ENCODE data around the gene MYH1. TPM values are rescaled to one million over a fixed set of nuclear protein-coding genes. Genes with fewer than 3 reads are reported as not detected.

MYH1 gene
- polyA plus RNA-seq, 3 donors = not detected

GRCh38 chr17:10527419-10527818, 9.1 kb upstream of the MYH1 start:
- WGBS (ENCODE audit: insufficient coverage) = 100% methylated on average over 2 of the region's 6 CpGs
- no peak overlapping the region for H3K4me3 Mint-ChIP-seq
- no peaks in the 10 kb centered on the region for H3K9me3 ChIP-seq (replicated peaks in 1 of 2; ENCODE audit: control insufficient read depth in 1 of 2, insufficient read depth in 1 of 2, low read length in 2 of 2)
- H3K9ac ChIP-seq (ENCODE audit: insufficient read depth, low read length, poor library complexity, severe bottlenecking) = no peak overlapping the region
- no peak for DNase-seq
- no peak overlapping the region for H3K4me2 ChIP-seq (replicated peaks; ENCODE audit: extremely low read depth, low read length, poor library complexity, severe bottlenecking)
- H3K4me3 ChIP-seq (replicated peaks in 1 of 3; ENCODE audit: low read depth in 2 of 3, low read length in 3 of 3) = no peak overlapping the region
- no peaks in the 10 kb centered on the region for H3K4me1 ChIP-seq (ENCODE audit: control insufficient read depth in 1 of 2, insufficient read depth in 2 of 2, low read length in 2 of 2)
- no peaks in the 10 kb centered on the region for H3K36me3 Mint-ChIP-seq
- H2AFZ ChIP-seq (ENCODE audit: insufficient read depth, low read depth, low read length, poor library complexity, severe bottlenecking) = no peak overlapping the region
- no peaks in the 10 kb centered on the region for H3K79me2 ChIP-seq (ENCODE audit: insufficient read depth, low read length)
- H3K27ac ChIP-seq (ENCODE audit: low read depth in 1 of 2, low read length in 2 of 2) = no peak overlapping the region
- no peak for TF ChIP-seq CTCF (IDR thresholded peaks at IDR 0.05)
- peaks cover 0 to 5% (median 3%) of the 10 kb centered on the region in 7 donors for H3K9me3 Mint-ChIP-seq
- peaks cover 0 to 5% (median 1%) of the 10 kb centered on the region in 3 donors for H3K27me3 Mint-ChIP-seq (ENCODE audit: low read depth in 3 of 3)
- H3K36me3 ChIP-seq (replicated peaks in 1 of 2; ENCODE audit: control insufficient read depth in 1 of 2, insufficient read depth in 2 of 2, low read length in 2 of 2) = no peaks in the 10 kb centered on the region
- no peak overlapping the region for H3K27ac Mint-ChIP-seq
- intact Hi-C loops (cut with micrococcal nuclease) = no loop called here
- no peaks in the 10 kb centered on the region for H4K20me1 ChIP-seq (ENCODE audit: insufficient read depth, low read length)
- no peaks in the 10 kb centered on the region for H3K27me3 ChIP-seq (ENCODE audit: control insufficient read depth in 2 of 2, insufficient read depth in 2 of 2, low read length in 2 of 2)
- H3K4me1 Mint-ChIP-seq = no peaks in the 10 kb centered on the region

- no peak for TF ChIP-seq CTCF (IDR thresholded peaks at IDR 0.05)
- Mint-ChIP-seq H3K36me3 (no peaks in the 10 kb centered on the region), H3K4me3 (no peak overlapping the region), H3K27me3 (ENCODE audit: low read depth in 3 of 3) (peaks cover 0 to 5% (median 1%) of the 10 kb centered on the region in 3 donors), H3K27ac (no peak overlapping the region), H3K9me3 (peaks cover 0 to 5% (median 3%) of the 10 kb centered on the region in 7 donors), H3K4me1 (no peaks in the 10 kb centered on the region)
- intact Hi-C loops (cut with micrococcal nuclease) = no loop called here
- no peak overlapping the region for H3K4me3 ChIP-seq (replicated peaks in 1 of 3; ENCODE audit: low read depth in 2 of 3, low read length in 3 of 3)
- H2AFZ ChIP-seq (ENCODE audit: insufficient read depth, low read depth, low read length, poor library complexity, severe bottlenecking) = no peak overlapping the region
- no peak overlapping the region for H3K27ac ChIP-seq (ENCODE audit: low read depth in 1 of 2, low read length in 2 of 2)
- DNase-seq = no peak
- no peaks in the 10 kb centered on the region for H3K36me3 ChIP-seq (replicated peaks in 1 of 2; ENCODE audit: control insufficient read depth in 1 of 2, insufficient read depth in 2 of 2, low read length in 2 of 2)
- WGBS (ENCODE audit: insufficient coverage) = 95% methylated on average over 11 of the region's 11 CpGs
- H3K27me3 ChIP-seq (ENCODE audit: control insufficient read depth in 2 of 2, insufficient read depth in 2 of 2, low read length in 2 of 2) = no peaks in the 10 kb centered on the region
- no peak overlapping the region for H3K9ac ChIP-seq (ENCODE audit: insufficient read depth, low read length, poor library complexity, severe bottlenecking)
- H3K4me1 ChIP-seq (ENCODE audit: control insufficient read depth in 1 of 2, insufficient read depth in 2 of 2, low read length in 2 of 2) = no peaks in the 10 kb centered on the region
- H3K9me3 ChIP-seq (replicated peaks in 1 of 2; ENCODE audit: control insufficient read depth in 1 of 2, insufficient read depth in 1 of 2, low read length in 2 of 2) = no peaks in the 10 kb centered on the region
- H3K4me2 ChIP-seq (replicated peaks; ENCODE audit: extremely low read depth, low read length, poor library complexity, severe bottlenecking) = no peak overlapping the region
- H3K79me2 ChIP-seq (ENCODE audit: insufficient read depth, low read length) = no peaks in the 10 kb centered on the region
- H4K20me1 ChIP-seq (ENCODE audit: insufficient read depth, low read length) = no peaks in the 10 kb centered on the region
Observed at GRCh38 chr17:10526517-10526916, 8.2 kb upstream of the MYH1 start.

Data from CD14-positive monocyte (primary cell).